Measurements from ENCODE around the gene COPS9.

COPS9 gene

DNA sequence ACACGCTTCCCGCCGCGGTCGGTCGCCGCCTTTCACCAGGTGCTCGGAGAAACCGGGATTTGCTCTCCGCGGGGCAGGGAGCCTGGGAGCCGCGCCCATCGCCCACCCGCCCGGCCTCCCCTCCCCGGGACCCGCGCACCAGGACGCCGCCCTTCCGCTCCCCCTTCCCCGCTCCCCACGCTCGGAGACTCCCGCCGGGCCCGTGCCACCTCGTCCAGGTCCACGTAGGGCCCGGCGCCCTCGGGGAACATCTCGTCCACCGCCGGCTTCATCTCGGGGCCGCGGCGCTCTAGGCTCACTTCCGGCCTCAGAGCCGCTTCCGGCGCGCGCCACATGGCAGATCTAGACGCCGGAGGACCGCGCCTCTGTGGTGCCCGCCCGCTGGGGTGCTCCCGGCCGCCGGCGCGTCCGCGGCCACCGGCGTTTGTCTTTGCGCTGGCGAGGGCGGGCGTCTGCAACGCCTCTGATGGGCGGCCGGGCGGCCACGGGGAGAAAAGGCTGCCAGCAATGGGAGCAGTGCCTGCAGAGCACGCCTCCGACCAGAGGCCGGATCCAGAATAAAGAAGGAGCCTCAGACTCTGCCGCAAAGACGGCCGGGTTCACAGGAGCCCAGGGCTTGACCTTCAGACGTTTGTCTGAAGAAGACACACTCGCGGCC lies at the start of gene COPS9:
COPS9 (minus strand) TSS at position 293 of the 658 bp plus-strand sequence; CDS start at position 272, 21 bp downstream.
- DNase-seq: peak; percentile 89 to 93

DNA sequence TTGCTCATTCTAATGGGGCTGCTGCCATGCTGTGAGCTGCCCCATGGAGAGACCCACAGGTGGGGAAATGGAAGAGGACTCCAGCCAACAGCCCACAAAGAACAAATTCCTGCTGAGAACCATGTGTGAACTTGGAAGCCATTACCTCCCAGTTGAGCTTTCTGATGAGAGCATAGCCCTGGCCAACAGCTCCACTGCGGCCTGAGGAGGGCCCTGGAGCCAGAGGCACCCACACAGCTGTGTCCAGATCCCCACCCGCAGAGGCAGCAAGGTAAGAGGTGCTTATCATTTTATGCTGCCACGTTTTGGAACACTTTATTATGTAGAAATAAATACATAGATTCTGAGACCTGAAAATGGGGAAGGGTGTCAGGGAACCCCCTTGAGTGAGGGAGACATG lies 48.6 kb upstream of the COPS9 start:
- no peak for DNase-seq

DNA sequence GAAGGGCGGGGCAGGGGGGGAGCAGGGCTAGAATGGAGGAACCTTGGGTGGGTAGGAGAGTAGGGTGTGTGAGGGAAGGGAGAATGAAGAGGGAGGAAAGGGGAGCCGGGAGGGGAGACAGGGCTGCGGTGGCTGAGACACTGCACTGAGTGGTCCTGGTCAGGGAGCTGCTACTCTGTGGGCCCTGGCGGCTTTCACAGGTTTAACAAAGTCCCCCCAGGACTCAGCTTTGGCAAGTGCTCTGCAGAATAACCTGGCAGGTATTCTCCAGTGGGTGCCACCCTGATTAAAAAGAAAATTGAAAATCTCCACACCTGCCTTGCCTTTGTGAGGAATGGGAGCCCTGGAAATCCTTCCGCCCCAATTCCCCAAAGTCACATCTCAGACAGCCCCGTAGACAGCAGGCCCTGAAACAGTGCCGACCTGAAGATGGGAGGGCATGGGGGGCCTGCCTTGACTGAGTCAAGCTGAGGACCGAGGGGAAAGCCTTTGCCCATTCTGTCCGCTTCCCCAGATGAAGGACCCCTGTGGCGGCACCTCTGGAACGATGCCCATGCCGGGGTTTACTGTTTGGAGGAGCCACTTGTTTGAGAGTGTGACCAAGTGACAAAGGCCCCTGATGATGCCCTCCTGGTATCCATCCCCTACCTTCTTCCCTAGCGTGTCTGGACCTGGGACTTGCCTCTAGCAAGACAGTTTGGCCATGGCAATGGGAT lies 47.9 kb upstream of the COPS9 start:
- no peak for DNase-seq

DNA sequence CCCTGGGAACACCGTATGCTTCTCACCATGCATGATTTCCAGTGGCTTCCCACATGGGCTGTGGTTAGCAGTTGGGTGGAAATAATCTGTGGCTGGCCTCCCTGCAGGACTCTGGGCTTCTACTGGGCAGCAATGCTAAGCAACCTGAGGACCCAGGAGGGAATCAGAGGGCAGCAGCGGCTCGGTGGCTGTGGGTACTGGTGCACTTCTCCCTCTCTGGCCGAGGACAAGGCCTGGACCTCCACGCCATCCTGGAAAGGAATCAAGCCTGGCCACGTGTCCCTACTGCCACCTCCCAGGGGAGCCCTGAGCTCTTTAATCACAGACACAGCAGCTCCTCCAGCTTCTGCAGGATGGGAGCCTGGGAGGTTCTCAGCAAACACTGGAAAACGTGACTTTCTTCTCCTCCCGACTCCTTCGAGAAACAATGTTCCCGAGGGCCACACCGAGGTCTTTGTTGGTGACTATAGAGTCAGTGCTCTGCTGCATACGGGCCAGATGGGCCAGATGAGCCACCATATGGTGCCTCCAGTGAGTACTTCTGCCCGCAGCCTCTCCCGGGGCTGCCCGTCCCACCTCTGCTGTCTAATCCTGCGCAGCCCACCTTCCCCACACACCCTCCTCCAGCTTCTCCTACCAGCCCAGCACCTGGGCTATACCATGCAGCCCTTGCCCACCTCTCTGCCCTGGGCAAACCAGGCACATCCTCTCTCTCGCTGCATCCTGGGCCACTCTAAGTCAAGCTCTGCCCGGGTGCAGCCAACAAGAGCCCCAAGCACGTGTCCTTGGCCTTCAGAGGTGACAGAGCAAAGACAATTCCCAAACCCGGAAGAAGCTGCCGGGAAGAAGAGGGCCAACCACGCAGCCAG lies 47.1 kb upstream of the COPS9 start:
- DNase-seq: no peak

DNA sequence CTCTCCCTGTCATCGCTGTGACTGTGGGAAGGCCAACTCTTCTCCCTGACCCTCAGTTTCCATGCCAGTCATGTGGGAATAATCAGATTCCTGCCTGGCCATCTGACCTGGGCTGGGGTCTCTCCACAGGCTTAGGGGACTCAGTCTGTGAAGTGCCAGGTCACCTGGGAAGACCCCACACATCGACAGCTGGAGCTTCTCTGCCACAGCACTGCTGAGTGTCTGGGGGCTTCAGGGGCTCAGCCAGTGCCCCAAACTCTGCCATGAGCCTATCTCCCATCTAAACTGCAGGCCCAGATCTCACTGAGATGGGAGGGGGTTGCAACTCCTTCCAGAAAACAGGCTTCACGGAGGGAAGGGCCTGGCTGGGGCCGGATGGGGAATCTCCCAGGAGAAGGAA lies 46.4 kb upstream of the COPS9 start:
- DNase-seq: no peak

DNA sequence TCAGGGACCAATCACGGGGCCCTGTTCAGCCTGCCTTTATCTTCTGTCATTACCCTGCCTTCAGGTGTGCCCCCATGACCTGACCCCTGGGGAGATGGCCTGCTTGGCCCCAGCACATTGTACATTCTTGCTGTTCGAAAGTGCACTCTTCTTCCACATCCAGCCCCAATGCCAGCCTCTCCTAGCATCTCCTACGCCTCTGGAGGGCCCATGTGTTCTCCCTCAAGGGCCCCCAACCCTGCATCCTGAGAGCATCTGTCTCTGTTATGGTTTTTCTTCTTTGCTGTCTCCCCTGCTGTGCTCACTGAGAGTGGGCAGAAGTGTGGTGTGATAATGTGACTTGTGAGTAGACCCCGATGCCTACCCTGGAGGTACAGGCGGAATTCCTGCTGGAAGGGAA lies 45.9 kb upstream of the COPS9 start:
- DNase-seq: no peak

DNA sequence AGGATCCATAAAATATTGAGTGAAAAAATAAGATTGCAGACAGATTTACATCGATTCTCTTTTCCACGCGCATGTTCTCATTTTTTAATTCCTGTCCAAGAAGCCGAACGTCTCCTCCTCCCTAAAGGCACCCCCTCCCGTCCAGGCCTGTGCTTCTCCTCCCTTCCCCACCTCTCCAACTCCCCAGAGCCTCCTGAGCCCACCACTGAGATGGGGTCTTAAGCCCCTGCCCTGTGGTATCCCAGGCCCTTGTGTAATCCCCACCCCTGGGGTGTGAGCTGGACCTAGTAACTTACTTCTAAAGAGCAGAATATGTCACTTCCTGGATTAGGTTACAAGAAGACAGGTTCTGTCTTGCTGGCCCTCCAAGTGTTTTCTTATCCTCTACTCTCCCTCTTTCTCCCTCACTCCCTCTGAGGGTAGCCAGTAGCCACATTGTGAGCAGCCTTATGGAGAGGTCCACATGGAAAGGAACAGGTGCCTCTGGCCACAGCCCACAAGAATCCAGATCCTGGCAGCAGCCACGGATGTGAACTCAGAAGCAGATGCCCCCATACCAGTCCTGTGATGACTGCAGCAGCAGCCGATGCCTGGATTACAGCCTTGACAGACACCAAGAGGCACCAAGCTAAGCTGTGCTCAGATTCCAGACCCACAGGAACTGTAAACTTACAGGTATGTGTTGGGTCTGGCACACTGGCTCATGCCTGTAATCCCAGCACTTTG lies 44.0 kb upstream of the COPS9 start:
- no peak for DNase-seq

DNA sequence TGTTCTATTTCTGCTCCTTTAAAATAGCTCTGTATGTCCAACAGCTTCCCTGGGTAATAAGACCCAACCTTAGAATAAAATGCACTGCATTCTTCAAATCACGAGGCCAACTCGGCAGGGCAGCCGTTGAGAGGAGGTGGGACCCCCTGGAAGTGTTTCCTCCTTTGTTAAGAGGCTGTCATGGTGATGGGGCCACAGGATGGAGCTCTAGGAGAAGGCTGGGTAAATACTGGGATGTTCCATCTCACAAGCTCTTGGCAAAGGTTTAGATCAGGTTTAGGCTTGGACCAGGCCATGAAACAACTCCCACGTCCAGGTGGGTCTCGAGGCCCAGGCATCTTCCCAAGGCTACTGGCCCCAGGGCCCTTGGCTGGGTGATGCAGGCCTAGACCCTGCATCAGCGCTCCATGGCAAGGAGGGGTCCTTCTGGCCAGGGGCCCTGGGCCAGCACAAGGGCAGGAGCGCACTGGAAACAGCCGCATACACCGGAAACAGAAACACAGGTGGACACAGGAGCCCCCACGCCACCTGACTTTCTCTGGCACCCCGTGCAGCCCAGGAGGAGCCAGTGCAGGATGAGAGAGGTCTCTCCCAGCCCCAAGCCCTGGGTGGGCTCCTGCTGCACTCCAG lies 43.2 kb upstream of the COPS9 start:
- no peak for DNase-seq

DNA sequence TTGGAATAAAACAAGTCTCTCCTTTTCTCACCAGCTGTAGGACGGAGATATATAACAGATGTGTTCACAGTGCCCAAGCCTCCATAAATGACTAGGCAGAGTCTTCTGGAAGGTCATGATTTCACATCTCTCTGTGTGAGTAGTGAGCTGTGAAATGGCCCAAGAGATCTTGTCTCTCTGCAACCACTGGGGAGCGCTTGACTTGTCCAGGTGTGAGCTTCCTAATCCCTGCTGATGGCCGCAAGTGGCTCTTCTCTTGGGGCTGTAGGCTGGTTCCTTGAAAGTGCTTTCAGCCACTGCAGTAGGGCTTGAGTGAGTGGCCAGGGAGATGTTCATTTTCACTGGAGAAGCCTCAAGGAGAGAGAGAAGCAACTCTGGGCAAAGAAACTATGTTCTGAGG lies 42.5 kb upstream of the COPS9 start:
- DNase-seq: no peak

DNA sequence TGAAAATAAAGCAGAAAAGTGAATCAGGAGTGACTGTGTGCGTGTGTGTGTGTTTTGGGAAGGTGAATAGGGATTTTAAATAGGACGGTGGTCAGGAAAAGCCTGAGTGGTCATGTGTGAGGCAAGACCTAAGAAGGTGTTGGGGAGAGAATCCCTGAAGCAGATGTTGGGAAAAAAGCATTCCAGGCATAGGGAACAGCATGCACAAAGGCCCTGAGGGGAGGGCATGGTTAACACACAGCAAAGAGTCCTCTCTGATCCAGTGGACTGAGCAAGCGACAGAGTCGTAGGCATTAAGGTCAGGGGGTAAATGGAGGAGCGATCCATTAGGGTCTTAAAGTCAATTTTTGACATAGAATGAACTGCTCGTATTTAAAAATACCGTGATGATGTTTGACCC lies 38.4 kb upstream of the COPS9 start:
- DNase-seq: no peak

DNA sequence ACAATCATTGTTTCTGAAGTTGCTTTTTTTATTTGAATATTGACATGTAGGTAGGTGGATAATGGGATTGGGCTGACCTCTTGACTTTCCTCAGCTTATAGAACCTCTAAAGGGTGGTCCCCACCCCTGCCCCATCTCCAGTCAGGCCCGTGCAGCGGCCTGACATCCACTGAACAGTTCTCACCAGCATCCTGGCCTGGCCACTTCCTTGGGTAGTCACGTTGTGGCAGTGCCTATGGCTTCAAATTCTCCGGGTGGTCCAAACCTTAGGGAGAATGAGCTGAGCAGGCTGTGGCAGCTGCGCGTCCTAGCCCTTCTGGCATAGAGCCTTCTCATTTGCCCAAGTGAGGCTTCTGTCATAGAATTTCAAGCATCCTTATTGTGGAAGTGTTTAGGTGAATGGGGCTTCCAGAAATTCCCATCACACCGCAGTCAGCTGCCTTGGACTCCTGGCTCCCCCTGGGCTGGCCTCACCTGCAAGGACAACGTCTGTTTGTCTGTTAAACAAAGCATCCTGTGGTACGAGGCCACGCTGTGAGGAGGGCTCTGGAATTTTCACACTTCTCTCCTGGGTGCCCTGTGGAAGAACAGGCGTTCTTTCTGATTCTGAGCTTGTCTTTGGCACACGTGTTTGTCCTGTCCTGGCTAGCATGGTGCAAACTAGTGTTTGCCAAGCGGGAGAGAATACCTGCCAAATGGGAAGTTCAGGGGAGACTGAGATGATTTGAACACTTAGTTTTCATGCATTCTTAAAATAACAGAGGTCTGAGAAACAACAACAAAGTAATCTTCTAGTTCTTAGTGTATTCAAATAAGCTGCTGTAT lies 36.2 kb upstream of the COPS9 start:
- no peak for DNase-seq

DNA sequence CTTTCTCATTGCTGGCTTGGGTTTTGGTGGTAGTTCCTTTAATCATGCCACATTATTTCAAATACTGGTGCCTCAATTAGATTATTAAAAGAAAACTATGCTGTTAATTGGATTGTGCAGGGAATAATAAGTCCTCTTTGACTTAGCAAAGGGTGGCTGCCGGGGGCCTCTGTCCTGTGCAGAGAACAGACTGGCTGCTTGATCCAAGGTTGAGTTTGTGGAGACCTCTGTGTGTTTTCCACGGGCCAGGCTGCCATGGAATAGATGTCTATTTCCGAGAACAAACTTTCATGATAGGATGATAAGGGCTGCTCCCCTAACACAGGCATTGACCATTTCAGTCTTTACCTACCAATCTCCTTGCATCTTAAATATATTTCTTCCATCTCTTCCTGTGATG lies 34.8 kb upstream of the COPS9 start:
- DNase-seq: no peak

DNA sequence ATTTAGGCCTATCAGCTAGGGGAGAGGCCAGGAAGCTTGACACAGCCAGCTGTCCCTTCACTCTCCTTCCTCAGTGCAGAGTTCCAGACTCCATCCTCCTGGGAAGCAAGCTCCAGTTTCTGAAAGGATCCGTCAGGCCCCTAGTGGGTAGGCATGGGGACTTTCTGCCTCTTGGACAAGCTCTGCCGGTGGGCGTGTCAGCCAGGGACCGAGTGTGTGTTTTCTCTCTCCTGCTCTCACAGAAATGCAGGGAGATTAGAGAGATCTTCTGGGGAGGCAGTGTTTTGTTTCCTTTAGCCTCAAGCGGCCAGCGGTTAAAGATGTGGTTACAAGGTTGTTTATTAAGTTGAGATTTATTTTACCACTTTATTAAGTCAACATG lies 34.2 kb upstream of the COPS9 start:
- DNase-seq: no peak

DNA sequence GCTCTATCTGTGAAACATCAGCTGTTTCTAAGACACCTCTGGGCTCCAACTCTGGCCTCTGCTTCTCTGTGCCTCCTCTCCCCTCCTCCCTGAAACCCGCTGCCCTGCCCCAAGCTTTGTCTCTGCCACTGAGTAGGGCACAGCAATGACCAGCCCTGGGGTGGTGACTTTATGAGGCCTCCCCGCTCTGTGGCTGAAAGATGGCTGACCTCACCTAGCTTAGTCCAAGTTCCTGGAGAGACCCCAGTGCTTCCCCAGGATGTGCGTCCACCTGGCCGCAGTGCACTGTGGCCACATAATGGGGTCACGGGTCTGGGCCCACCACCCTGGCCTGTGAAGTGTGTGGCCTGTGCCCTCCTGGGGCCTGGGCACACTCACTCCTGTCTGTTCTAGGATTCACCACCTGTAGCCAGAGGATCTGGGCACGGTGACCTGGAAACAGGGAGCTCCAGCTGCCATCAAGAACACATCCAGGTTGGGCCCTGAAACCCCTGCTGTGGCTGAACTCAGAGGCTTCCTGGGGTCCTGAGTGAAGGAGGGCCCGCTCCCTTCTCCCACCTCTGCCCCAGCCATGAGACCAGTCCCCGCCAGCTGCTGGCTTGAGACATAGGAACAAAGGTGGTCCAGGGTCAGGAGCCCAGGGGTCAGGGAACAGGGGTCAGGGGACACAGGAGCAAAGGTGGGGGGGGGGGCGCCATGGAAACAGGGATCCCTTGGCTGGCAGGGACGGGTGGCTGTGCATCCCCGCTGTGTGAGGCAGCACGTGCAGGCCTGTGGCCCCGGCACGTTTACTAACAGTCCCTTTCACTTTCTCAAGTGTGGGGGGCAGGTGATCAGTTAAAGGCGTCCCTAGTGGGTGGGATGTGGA lies 33.6 kb upstream of the COPS9 start:
- DNase-seq: no peak

DNA sequence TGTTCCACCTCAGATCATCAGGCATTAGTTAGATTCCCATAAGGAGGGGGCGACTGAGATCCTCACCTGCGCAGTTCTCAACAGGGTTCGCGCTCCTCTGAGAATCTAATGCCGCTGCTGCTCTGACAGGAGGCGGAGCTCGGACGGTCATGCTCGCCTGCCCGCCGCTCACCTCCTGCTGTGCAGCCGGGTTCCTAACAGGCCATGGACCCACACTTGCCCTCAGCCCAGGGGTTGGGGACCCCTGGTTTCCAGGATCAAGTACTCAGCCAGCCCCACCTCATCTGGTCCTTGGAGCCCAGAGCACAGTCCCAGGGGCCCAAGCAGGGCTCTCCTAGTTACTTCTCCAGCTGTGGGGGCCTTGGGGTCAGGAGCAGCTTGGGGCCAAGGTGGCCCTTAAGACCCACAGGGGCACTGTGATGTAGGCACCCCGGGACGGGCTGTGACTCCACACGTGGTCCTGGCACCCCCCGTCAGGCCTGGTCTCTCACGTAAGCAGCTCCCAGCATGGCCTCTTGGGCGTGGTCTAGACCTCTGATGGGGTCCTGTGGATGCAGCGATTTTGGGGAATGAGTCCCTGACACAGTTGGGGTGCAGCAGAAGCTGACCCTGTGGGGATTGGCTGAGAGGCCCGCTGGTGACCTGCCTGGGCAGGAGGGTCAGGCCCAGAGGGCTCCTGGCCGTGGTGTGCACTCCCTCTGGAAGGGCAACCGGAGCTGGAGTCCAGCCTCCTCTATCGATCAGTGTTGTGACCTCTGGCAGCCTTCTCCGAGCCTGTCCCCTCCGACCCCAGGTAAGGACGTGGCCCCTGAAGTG lies 32.6 kb upstream of the COPS9 start:
- no peak for DNase-seq

DNA sequence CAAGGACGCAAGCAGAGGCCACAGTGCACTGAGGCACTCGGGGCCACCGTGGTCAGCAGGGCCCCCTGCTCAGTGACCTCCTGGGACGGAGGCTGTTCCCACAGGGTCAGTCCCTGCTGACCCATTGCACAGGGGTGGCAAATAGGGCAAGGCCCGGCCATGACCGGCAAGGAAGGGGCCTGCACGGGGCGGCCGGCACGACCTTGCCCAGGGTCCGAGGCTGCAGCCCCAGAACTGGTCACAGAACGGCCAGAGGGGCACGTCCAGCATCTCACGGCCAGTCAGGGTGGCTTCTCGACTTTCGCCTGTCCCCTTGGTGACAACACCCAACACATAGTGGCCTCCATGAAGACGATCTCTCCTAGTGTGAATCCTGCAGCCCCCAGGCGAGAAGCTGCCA lies 31.9 kb upstream of the COPS9 start:
- DNase-seq: no peak

DNA sequence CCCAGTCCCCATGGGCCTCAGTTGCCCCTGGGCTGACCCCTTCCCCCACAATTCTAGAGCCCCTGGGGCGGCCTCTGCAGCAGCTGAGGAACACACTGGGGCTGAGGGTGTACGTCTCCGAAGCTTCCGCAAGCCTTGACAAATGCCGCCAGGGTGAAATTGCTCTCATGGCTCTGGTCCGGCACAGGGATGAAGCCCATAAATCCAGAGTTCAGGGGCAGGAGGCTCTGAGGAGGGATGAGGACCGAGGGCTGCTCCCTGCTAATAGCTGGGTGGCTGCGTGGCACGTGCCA lies 31.4 kb upstream of the COPS9 start:
- DNase-seq: no peak

DNA sequence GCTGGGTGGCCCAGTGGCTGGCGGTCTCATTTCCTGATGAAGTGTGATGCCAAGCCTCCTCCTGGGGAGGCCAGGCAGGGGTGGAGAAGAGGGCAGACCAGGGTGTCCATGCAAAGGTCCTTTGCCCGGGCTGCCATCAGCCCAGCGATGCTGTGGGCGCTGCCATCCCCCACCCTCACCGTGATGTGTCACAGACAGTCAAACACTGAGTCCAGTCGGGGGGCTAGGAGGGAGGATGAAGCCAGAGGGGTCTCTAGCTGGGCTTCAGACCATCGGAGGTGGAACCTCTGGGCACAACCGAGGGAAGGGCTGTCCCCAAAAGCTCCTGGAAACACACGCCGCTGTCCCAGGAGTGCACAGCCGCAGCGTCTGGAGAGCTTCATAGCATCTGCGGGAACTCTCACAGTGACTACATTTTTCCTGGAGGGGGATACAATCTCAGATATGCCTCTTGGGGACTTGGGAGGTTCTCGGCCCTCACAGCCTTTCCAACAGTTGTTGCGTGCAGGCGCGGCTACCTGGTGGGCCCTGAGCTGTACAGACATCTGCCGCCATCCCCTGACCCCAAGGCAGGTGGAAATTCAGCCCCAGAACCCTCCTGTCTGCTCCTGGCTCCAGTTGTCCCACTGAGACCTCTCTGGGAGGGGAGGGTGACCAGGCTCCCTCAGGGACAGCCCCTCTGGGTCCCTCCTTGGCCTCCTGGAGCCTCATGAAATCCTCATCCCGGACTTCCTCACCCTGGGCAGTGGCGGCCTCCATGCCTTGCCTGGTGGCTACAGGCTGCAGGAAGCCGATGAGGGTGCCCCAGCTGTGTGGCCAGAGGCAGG lies 30.9 kb upstream of the COPS9 start:
- DNase-seq: no peak

DNA sequence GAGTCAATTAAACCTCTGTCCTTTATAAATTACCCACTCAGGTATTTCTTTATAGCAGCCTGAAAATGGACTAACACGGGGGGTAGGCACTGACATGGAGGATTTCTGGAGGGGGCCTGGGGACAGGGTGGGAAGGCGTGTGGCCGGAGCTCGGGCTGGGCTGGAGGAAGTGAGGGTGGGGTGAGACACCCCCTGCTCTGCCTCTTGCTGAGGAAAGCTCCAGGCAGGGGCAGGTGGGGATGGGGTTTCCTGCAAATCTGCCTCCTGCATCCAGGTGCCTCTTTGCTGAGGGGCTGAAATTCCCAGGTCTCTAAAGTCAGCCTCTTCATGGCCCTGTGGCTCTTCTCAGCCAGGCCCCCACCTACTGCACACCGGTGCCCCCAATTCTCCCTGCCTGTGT lies 30.1 kb upstream of the COPS9 start:
- DNase-seq: no peak
